ENCODE data around the gene SLX4IP. TPM values are rescaled to one million over a fixed set of nuclear protein-coding genes. Genes with fewer than 3 reads are reported as not detected.

The SLX4IP gene
- total RNA-seq, 2 experiments from 2014 or later, result 7.6 to 8.5 TPM

- H3K4me1 Mint-ChIP-seq, result peaks cover 44% of the 10 kb centered on the region
- peaks cover 4% of the 10 kb centered on the region for H3K36me3 Mint-ChIP-seq
- H3K9me3 Mint-ChIP-seq, result no peaks in the 10 kb centered on the region
- no peak overlapping the region for H3K4me3 Mint-ChIP-seq
- H3K27ac Mint-ChIP-seq, result no peak overlapping the region
- POLR2A ChIA-PET, result no interaction called here
- ATAC-seq (ENCODE audit: low read depth) (no peak), DNase-seq (no peak)
- H3K27me3 Mint-ChIP-seq, result no peaks in the 10 kb centered on the region
These were observed 62.7 kb downstream of the SLX4IP start for GRCh38 chr20:10497791-10498190.

DNA sequence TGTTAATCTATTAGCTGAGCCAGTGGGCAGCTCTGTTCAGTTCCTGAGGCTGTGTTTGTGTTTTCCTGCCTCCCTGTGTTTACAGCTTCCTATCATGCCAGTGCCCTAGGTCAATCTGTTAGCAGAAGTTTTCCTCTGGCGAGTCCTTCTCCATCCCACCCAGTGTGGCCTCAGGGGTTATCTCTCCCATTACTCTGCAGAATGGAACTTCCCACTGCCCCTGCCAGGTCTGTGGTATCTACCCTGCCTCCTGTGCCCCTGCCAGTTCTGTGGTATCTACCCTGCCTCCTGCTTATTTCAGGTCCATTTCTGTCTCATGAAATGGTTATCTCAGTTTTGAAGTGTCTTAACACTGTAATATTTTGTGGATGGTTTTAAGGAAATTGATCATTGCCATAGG, 63.1 kb downstream of the SLX4IP start:
- Mint-ChIP-seq H3K4me3 (no peak overlapping the region), H3K36me3 (peaks cover 4% of the 10 kb centered on the region), H3K9me3 (no peaks in the 10 kb centered on the region), H3K27ac (no peak overlapping the region), H3K27me3 (no peaks in the 10 kb centered on the region), H3K4me1 (peaks cover 48% of the 10 kb centered on the region)
- POLR2A ChIA-PET, result no interaction called here
- ATAC-seq (ENCODE audit: low read depth), result no peak
- DNase-seq, result no peak

DNA sequence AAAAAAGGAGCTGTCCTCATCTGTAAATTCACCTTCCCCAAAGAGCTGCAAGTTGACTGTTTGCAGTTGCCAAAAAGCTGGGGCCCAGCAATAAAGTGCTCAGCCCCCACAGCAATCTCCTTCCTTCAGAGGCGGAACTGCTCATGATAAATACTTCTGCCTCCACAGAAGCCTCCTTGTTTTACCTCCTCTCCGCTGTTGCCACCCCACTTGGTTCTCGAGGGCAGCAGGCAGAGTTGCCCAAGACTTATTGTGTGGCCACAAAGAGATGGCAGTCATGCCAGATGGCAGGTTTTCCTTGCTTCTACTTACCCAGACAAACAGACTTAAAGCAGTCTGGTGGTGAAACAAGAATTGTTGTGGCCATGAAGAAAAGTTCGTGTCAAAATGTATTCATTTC, 66.3 kb downstream of the SLX4IP start:
- ATAC-seq (ENCODE audit: low read depth) (peak; percentile 32), DNase-seq (peak; percentile 56)
- peaks cover 40% of the 10 kb centered on the region for H3K4me1 Mint-ChIP-seq
- POLR2A ChIA-PET, result interaction anchor here (0.9 kb wide), 1 partner anchor 64 kb away, joined by 3 read pairs; no protein-coding TSS in a partner anchor
- H3K27me3 Mint-ChIP-seq, result no peaks in the 10 kb centered on the region
- H3K4me3 Mint-ChIP-seq, result peak overlapping the region; percentile 87
- H3K27ac Mint-ChIP-seq, result peak overlapping the region; percentile 96
- no peaks in the 10 kb centered on the region for H3K9me3 Mint-ChIP-seq
- H3K36me3 Mint-ChIP-seq, result peaks cover 3% of the 10 kb centered on the region

DNA sequence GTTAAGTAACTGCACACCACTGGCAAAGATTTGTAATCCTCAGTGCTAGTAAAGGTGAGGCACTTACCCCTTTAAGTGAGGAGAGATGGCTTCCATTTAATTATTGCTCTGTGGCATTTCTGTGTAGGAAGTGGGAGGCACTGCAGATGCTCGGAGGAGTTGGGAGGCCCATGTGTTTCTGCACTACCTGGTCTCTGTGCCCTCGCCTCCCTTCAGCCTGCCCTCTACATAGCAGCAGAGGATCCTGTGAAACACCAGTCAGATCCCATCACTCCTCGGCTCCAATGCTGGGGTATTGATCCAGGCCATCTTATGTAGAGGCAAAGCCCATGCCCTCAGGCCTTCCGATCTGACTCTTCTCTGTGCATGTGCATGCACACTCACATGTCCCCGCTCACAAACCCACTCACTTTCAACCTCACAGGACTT, 67.0 kb downstream of the SLX4IP start:
- Mint-ChIP-seq H3K27me3 (no peaks in the 10 kb centered on the region), H3K9me3 (no peaks in the 10 kb centered on the region), H3K4me1 (peaks cover 39% of the 10 kb centered on the region), H3K4me3 (peak overlapping the region; percentile 87), H3K27ac (peak overlapping the region; percentile 96), H3K36me3 (peaks cover 4% of the 10 kb centered on the region)
- ATAC-seq (ENCODE audit: low read depth) (peak; percentile 91), DNase-seq (peak; percentile 55)
- POLR2A ChIA-PET, result no interaction called here

DNA sequence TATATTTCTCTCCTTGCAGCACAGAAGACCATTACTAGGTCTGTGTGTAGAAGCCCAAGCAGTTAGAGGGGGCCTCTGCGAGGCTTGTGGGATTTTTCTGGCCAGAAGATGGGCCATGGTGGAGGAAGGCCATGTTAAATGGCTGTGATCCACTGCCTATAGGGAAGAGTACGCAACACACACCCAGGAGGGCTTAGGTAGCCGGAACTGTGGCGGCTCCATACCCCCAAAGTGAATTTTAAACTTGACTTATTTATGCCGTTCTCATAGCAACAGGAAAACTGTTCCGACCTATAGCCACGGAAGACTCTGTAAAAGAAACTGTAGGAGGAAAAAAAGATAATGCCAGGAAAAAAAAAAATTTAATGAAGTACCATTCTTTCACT, 69.5 kb downstream of the SLX4IP start:
- Mint-ChIP-seq H3K27ac (no peak overlapping the region), H3K4me1 (peaks cover 34% of the 10 kb centered on the region), H3K36me3 (peaks cover 4% of the 10 kb centered on the region), H3K27me3 (no peaks in the 10 kb centered on the region), H3K4me3 (no peak overlapping the region), H3K9me3 (no peaks in the 10 kb centered on the region)
- ATAC-seq (ENCODE audit: low read depth) (no peak), DNase-seq (no peak)
- POLR2A ChIA-PET, result no interaction called here

DNA sequence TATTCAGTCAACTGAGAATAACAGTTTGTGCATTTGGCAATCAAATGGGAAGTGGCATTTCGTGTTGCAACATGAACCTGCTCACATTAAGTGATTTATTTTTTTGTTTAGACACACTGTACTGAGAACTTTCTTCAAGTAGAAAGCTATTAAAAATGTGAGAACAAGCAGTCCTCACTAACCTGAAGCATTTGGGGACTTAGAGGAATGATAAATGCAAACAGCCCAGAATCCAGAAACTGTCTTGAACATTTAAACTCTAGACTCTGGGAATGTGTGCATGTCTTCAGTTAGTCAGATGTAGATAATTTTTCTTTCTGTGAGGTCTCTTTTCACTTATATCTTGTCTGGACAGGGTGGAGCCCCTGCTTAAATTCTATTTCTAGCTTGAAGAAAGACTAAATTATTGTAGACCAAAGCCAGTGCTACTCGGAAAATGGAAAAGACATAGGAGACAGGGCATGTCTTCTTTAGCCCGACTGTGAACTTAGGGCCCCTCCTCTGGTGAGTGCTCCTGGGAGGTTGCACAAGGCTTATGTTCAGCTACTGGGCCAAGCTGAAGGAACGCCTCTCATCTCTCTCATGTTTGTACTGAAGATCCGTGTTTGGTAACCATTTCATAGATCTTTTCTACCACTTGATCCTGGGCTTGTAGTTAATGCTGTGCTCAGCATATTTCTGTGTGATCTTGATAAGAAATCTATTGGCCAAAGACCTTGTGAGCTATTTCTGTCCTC, 70.1 kb downstream of the SLX4IP start:
- H3K27me3 Mint-ChIP-seq, result no peaks in the 10 kb centered on the region
- no peak overlapping the region for H3K4me3 Mint-ChIP-seq
- peaks cover 31% of the 10 kb centered on the region for H3K4me1 Mint-ChIP-seq
- H3K27ac Mint-ChIP-seq, result no peak overlapping the region
- H3K9me3 Mint-ChIP-seq, result no peaks in the 10 kb centered on the region
- POLR2A ChIA-PET, result interaction anchor here (0.6 kb wide), 1 partner anchor 53 kb away, joined by 3 read pairs; no protein-coding TSS in a partner anchor
- ATAC-seq (ENCODE audit: low read depth), result no peak
- DNase-seq, result no peak
- peaks cover 2% of the 10 kb centered on the region for H3K36me3 Mint-ChIP-seq

- POLR2A ChIA-PET, result interaction anchor here (0.6 kb wide), 1 partner anchor 54 kb away, joined by 3 read pairs; no protein-coding TSS in a partner anchor
- no peak for DNase-seq
- Mint-ChIP-seq H3K4me1 (peaks cover 29% of the 10 kb centered on the region), H3K4me3 (no peak overlapping the region), H3K27ac (no peak overlapping the region), H3K27me3 (no peaks in the 10 kb centered on the region), H3K9me3 (no peaks in the 10 kb centered on the region), H3K36me3 (peaks cover 2% of the 10 kb centered on the region)
- ATAC-seq (ENCODE audit: low read depth), result no peak
These were observed 70.7 kb downstream of the SLX4IP start for GRCh38 chr20:10505827-10506226.

- Mint-ChIP-seq H3K4me1 (peaks cover 34% of the 10 kb centered on the region), H3K27ac (no peak overlapping the region), H3K4me3 (no peak overlapping the region), H3K36me3 (peaks cover 2% of the 10 kb centered on the region), H3K9me3 (no peaks in the 10 kb centered on the region), H3K27me3 (no peaks in the 10 kb centered on the region)
- no peak for DNase-seq
- POLR2A ChIA-PET, result no interaction called here
- no peak for ATAC-seq (ENCODE audit: low read depth)
These were observed 71.9 kb downstream of the SLX4IP start for GRCh38 chr20:10507052-10507451.

- Mint-ChIP-seq H3K4me3 (no peak overlapping the region), H3K27me3 (no peaks in the 10 kb centered on the region), H3K9me3 (no peaks in the 10 kb centered on the region), H3K4me1 (peaks cover 24% of the 10 kb centered on the region), H3K27ac (no peak overlapping the region), H3K36me3 (peaks cover 2% of the 10 kb centered on the region)
- ATAC-seq (ENCODE audit: low read depth) (no peak), DNase-seq (no peak)
- POLR2A ChIA-PET, result no interaction called here
These were observed 73.0 kb downstream of the SLX4IP start for GRCh38 chr20:10508060-10508459.

GRCh38 chr20:10508468-10509251, 73.6 kb downstream of the SLX4IP start:
- Mint-ChIP-seq H3K27ac (peak overlapping the region; percentile 47), H3K4me3 (no peak overlapping the region), H3K4me1 (peaks cover 23% of the 10 kb centered on the region), H3K9me3 (no peaks in the 10 kb centered on the region), H3K27me3 (no peaks in the 10 kb centered on the region), H3K36me3 (peaks cover 2% of the 10 kb centered on the region)
- POLR2A ChIA-PET, result no interaction called here
- no peak for DNase-seq
- no peak for ATAC-seq (ENCODE audit: low read depth)

DNA sequence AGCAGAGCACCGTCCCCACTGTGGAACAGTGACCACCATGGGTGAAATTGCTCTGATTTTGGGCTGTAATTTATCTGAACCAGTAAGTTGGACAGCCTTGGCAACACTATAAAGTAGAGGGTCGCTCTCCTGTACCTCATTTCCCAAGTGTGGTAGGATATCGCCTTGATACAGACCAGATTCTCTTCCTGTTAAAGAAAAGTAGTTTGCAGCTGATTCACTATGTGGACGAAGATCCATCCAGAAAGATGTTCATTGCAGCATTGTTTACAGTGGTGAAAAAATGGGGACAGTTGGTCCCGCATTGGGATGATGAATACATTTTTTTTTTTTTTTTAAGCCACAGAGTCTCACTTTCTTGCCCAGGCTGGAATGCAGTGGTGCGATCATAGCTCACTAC, 74.3 kb downstream of the SLX4IP start:
- Mint-ChIP-seq H3K36me3 (peaks cover 2% of the 10 kb centered on the region), H3K4me1 (peaks cover 23% of the 10 kb centered on the region), H3K27ac (no peak overlapping the region), H3K9me3 (no peaks in the 10 kb centered on the region), H3K4me3 (no peak overlapping the region), H3K27me3 (no peaks in the 10 kb centered on the region)
- POLR2A ChIA-PET, result no interaction called here
- DNase-seq (no peak), ATAC-seq (ENCODE audit: low read depth) (no peak)

- POLR2A ChIA-PET, result no interaction called here
- Mint-ChIP-seq H3K36me3 (peaks cover 6% of the 10 kb centered on the region), H3K27me3 (no peaks in the 10 kb centered on the region), H3K27ac (no peak overlapping the region), H3K9me3 (no peaks in the 10 kb centered on the region), H3K4me3 (no peak overlapping the region), H3K4me1 (peaks cover 23% of the 10 kb centered on the region)
- ATAC-seq (ENCODE audit: low read depth), result no peak
- no peak for DNase-seq
These were observed 75.1 kb downstream of the SLX4IP start for GRCh38 chr20:10510216-10510615.

- H3K4me1 Mint-ChIP-seq, result peaks cover 26% of the 10 kb centered on the region
- peaks cover 6% of the 10 kb centered on the region for H3K36me3 Mint-ChIP-seq
- no peaks in the 10 kb centered on the region for H3K9me3 Mint-ChIP-seq
- H3K27me3 Mint-ChIP-seq, result no peaks in the 10 kb centered on the region
- ATAC-seq (ENCODE audit: low read depth), result peak; percentile 12
- no peak overlapping the region for H3K27ac Mint-ChIP-seq
- POLR2A ChIA-PET, result no interaction called here
- no peak for DNase-seq
- peak overlapping the region; percentile 5 for H3K4me3 Mint-ChIP-seq
These were observed 76.0 kb downstream of the SLX4IP start for GRCh38 chr20:10511170-10511508.

Data from activated naive CD8-positive, alpha-beta T cell treated with anti-CD3 and anti-CD28 coated beads, Interleukin-2, amount 10 ng/mL, durations not matched to agents 7 days and 5 days (primary cell).